ENCODE measurements around the gene SLC6A5. TPM values are rescaled to one million over a fixed set of nuclear protein-coding genes. Genes with fewer than 3 reads are reported as not detected.

Gene SLC6A5
- total and polyA plus RNA-seq, 2 of the 4 experiments (the other 2 are of a cell fraction), result not detected

GRCh38 chr11:20634044-20634443 lies 34.6 kb downstream of the SLC6A5 start:
- no peak overlapping the region for H3K4ac ChIP-seq (ENCODE audit: low read depth, low read length)
- no CpG with 5 or more reads among the region's 5 CpGs for WGBS, 2 experiments (ENCODE audit: extremely low coverage in 2 of 2, insufficient read length in 1 of 2)
- ChIA-PET CTCF (no interaction called here), POLR2A (ENCODE audit: unreplicated experiment) (no interaction called here)
- H3K79me1 ChIP-seq (ENCODE audit: low read depth in 1 of 2, low read length in 2 of 2), result no peaks in the 10 kb centered on the region
- no peak overlapping the region for H3K18ac ChIP-seq (ENCODE audit: low read depth, low read length)
- in situ Hi-C loops (cut with MboI; ENCODE audit: low sequenced_read_pairs), result no loop called here
- no peaks in the 10 kb centered on the region for H3K36me3 ChIP-seq (ENCODE audit: control insufficient read depth, insufficient read depth, low read length)
- no peak overlapping the region for H3K56ac ChIP-seq (ENCODE audit: extremely low read depth, insufficient read depth, low read length)
- H2BK120ac ChIP-seq (ENCODE audit: low read depth, low read length), result no peak overlapping the region
- intact Hi-C loops (cut with micrococcal nuclease), result no loop called here
- H4K5ac ChIP-seq (ENCODE audit: low read depth, low read length), result no peak overlapping the region
- H4K91ac ChIP-seq (ENCODE audit: insufficient read depth, low read depth, low read length), result no peak overlapping the region
- no TSS peak for BruUV-seq (replicated peaks)
- no peaks in the 10 kb centered on the region for H3K27me3 ChIP-seq (ENCODE audit: control insufficient read depth, insufficient read depth, low read length)
- no peak overlapping the region for H4K8ac ChIP-seq (ENCODE audit: low read depth in 2 of 2, low read length in 2 of 2)
- H3K9me3 ChIP-seq (ENCODE audit: control insufficient read depth, insufficient read depth, low read length), result no peaks in the 10 kb centered on the region
- TF ChIP-seq CEBPB (IDR thresholded peaks at IDR 0.05; ENCODE audit: low read depth, low read length) (no peak), RCOR1 (IDR thresholded peaks at IDR 0.05; ENCODE audit: insufficient replicate concordance, low read length) (no peak), CHD1 (IDR thresholded peaks at IDR 0.05; ENCODE audit: low read depth, low read length) (no peak)
- no peak overlapping the region for H3K9ac ChIP-seq (ENCODE audit: low read depth, low read length)
- H4K20me1 ChIP-seq (ENCODE audit: insufficient read depth, low read length), result no peaks in the 10 kb centered on the region
- ATAC-seq (ENCODE audit: low read depth) (no peak), DNase-seq (no peak)
- no peak overlapping the region for H3K4me3 ChIP-seq (ENCODE audit: insufficient read depth, low read depth, low read length)
- H2BK5ac ChIP-seq (ENCODE audit: low read depth, low read length, poor library complexity, severe bottlenecking), result no peak overlapping the region
- no peak overlapping the region for H2AK9ac ChIP-seq (replicated peaks; ENCODE audit: low read depth, low read length, poor library complexity)
- dilution Hi-C loops (cut with HindIII; ENCODE audit: low sequenced_read_pairs, unreplicated experiment), result no loop called here
- no peak overlapping the region for H3K14ac ChIP-seq (replicated peaks; ENCODE audit: low read depth, low read length)
- H2AFZ ChIP-seq (replicated peaks; ENCODE audit: low read length, poor library complexity), result no peak overlapping the region
- no peaks in the 10 kb centered on the region for H3K4me1 ChIP-seq (ENCODE audit: control insufficient read depth, insufficient read depth, low read length)
- H3K27ac ChIP-seq (ENCODE audit: insufficient read depth, low read length), result no peak overlapping the region
- no peak overlapping the region for H2AK5ac ChIP-seq (ENCODE audit: low read depth, low read length)
- H2BK15ac ChIP-seq (ENCODE audit: low read depth, low read length), result no peak overlapping the region
- no peak overlapping the region for H3K4me2 ChIP-seq (ENCODE audit: low read depth, low read length)
- no peaks in the 10 kb centered on the region for H3K9me1 ChIP-seq (ENCODE audit: insufficient read depth, low read length)
- H3K23ac ChIP-seq (ENCODE audit: low read depth, low read length), result no peak overlapping the region
- no peak overlapping the region for H2BK20ac ChIP-seq (ENCODE audit: low read depth, low read length)

Measured in IMR-90 (cell line).